Astrocyte of the cerebellum (primary cell): ENCODE data around the gene HTR2A.

Experiments used
- DNase-seq: peaks from one replicate; pipeline ENCODE4 v3.0.0-alpha.2; 2011; ENCODE audit warnings: low read depth
- H3K4me3 ChIP-seq: 2 replicates; pipeline ENCODE4 v1.5.1; 2011; ENCODE audit warnings: mild to moderate bottlenecking, low read depth, low read length, moderate library complexity
- CTCF ChIP-seq: IDR thresholded peaks from 2 replicates; pipeline ENCODE4 v1.5.1; 2012; ENCODE audit warnings: low read length, low read depth, moderate library complexity, mild to moderate bottlenecking; ENCODE audit errors: missing control alignments
- in situ Hi-C: cut with HindIII; loops from 2 replicates; pipeline ENCODE4 v1.10.0; 2017; ENCODE audit warnings: low sequenced_read_pairs

Gene HTR2A

GRCh38 chr13:46899801-46900200, 2.9 kb upstream of the HTR2A start:
- DNase-seq = no peak
- in situ Hi-C loops = no loop called here
- TF ChIP-seq CTCF = no peak
- H3K4me3 ChIP-seq = no peak overlapping the region

- no peak for DNase-seq
- H3K4me3 ChIP-seq = peak overlapping the region; percentile 35
- in situ Hi-C loops = no loop called here
- TF ChIP-seq CTCF = no peak
These were observed 1.5 kb downstream of the HTR2A start for GRCh38 chr13:46895381-46895780.

DNA sequence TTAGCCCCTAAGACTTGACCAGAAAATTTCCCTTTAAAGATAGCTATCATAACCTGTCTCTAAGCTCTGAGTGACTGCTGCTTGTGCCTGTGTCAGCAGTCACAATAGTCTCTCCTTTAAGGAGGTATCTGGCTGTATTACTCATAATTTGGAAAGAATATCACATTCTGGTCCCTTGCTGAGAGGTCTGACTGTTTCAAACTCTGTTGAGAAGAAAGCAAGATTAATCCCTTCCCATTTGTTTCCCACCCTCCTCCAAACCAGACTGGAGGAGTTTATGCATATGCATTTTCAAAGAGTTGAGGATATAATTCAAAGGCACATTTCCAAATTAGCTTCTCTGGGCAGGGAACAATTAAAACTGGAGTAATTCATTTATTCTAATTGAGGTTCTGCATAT, 2.3 kb downstream of the HTR2A start:
- no peak for TF ChIP-seq CTCF
- peak overlapping the region; percentile 62 for H3K4me3 ChIP-seq
- in situ Hi-C loops = no loop called here
- DNase-seq = peak; percentile 39

GRCh38 chr13:46893798-46894560, 2.9 kb downstream of the HTR2A start:
- H3K4me3 ChIP-seq = peak overlapping the region; percentile 62
- peak; percentile 85 for TF ChIP-seq CTCF
- DNase-seq = peak; percentile 50
- in situ Hi-C loops = no loop called here

- in situ Hi-C loops = no loop called here
- no peak for TF ChIP-seq CTCF
- DNase-seq = no peak
- H3K4me3 ChIP-seq = peak overlapping the region; percentile 62
These were observed 3.6 kb downstream of the HTR2A start for GRCh38 chr13:46893221-46893740.

DNA sequence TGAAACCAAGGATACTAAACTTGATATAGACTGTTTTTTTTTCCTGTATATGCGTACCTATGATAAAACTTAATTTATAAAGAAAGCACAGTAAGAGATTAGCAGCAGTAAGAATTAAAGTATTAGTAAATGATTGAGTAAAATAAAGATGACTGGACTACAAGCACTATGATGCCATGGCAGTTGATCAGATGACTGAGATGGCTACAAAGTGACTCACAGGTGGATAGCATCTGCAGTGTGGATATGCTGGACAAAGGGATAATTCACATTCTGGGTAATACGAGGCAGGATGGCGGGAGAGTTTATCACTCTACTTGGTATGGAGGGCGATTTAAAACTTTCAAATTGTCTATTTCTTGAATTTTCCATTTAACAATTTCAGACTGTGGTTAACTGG, 11.8 kb downstream of the HTR2A start:
- H3K4me3 ChIP-seq = no peak overlapping the region
- no peak for DNase-seq
- no peak for TF ChIP-seq CTCF
- in situ Hi-C loops = no loop called here
